ENCODE results near the gene ZNF281.
A peak's percentile ranks its signal among the peaks of the same experiment; 100 is the strongest.
"Not testable (repeated sequence)": the region's sequence is repeated elsewhere in the genome, so short reads cannot be mapped to it uniquely, and the experiment has no call there.

ZNF281 gene

GRCh38 chr1:200364831-200365230, 45.0 kb downstream of the ZNF281 start:
- H3K9me3 Mint-ChIP-seq, result no peaks in the 10 kb centered on the region
- H3K4me1 Mint-ChIP-seq, result no peaks in the 10 kb centered on the region
- H3K36me3 Mint-ChIP-seq (ENCODE audit: insufficient read depth), result peaks cover 2% of the 10 kb centered on the region
- DNase-seq (ENCODE audit: low spot score in 2 of 2), result no peak
- ATAC-seq (replicated peaks; ENCODE audit: extremely low read depth, poor library complexity, severe bottlenecking), result no peak
- H3K27me3 Mint-ChIP-seq, result no peaks in the 10 kb centered on the region
- H3K27ac Mint-ChIP-seq (ENCODE audit: low read depth), result no peak overlapping the region
- no peak overlapping the region for H3K4me3 Mint-ChIP-seq

- ATAC-seq (replicated peaks; ENCODE audit: extremely low read depth, poor library complexity, severe bottlenecking), result no peak
- no peaks in the 10 kb centered on the region for H3K4me1 Mint-ChIP-seq
- no peaks in the 10 kb centered on the region for H3K9me3 Mint-ChIP-seq
- H3K27ac Mint-ChIP-seq (ENCODE audit: low read depth), result no peak overlapping the region
- no peaks in the 10 kb centered on the region for H3K36me3 Mint-ChIP-seq (ENCODE audit: insufficient read depth)
- H3K4me3 Mint-ChIP-seq, result no peak overlapping the region
- DNase-seq (ENCODE audit: low spot score in 2 of 2), result no peak
- no peaks in the 10 kb centered on the region for H3K27me3 Mint-ChIP-seq
These were observed 45.6 kb downstream of the ZNF281 start for GRCh38 chr1:200364091-200364759.

GRCh38 chr1:200363264-200363933, 46.4 kb downstream of the ZNF281 start:
- ATAC-seq (replicated peaks; ENCODE audit: extremely low read depth, poor library complexity, severe bottlenecking) (no peak), DNase-seq (ENCODE audit: low spot score in 2 of 2) (no peak)
- Mint-ChIP-seq H3K27me3 (no peaks in the 10 kb centered on the region), H3K4me1 (no peaks in the 10 kb centered on the region), H3K27ac (ENCODE audit: low read depth) (no peak overlapping the region), H3K9me3 (no peaks in the 10 kb centered on the region), H3K4me3 (no peak overlapping the region), H3K36me3 (ENCODE audit: insufficient read depth) (no peaks in the 10 kb centered on the region)

- H3K4me3 Mint-ChIP-seq, result no peak overlapping the region
- ATAC-seq (replicated peaks; ENCODE audit: extremely low read depth, poor library complexity, severe bottlenecking) (no peak), DNase-seq (ENCODE audit: low spot score in 2 of 2) (no peak)
- no peaks in the 10 kb centered on the region for H3K36me3 Mint-ChIP-seq (ENCODE audit: insufficient read depth)
- H3K4me1 Mint-ChIP-seq, result no peaks in the 10 kb centered on the region
- no peaks in the 10 kb centered on the region for H3K27me3 Mint-ChIP-seq
- no peaks in the 10 kb centered on the region for H3K9me3 Mint-ChIP-seq
- no peak overlapping the region for H3K27ac Mint-ChIP-seq (ENCODE audit: low read depth)
These were observed 47.4 kb downstream of the ZNF281 start for GRCh38 chr1:200362421-200362820.

GRCh38 chr1:200359610-200360163, 50.1 kb downstream of the ZNF281 start:
- no peaks in the 10 kb centered on the region for H3K27me3 Mint-ChIP-seq
- H3K9me3 Mint-ChIP-seq, result no peaks in the 10 kb centered on the region
- H3K36me3 Mint-ChIP-seq (ENCODE audit: insufficient read depth), result no peaks in the 10 kb centered on the region
- peaks cover 10% of the 10 kb centered on the region for H3K4me1 Mint-ChIP-seq
- no peak overlapping the region for H3K27ac Mint-ChIP-seq (ENCODE audit: low read depth)
- DNase-seq (ENCODE audit: low spot score in 2 of 2) (no peak), ATAC-seq (replicated peaks; ENCODE audit: extremely low read depth, poor library complexity, severe bottlenecking) (no peak)
- H3K4me3 Mint-ChIP-seq, result no peak overlapping the region

GRCh38 chr1:200357925-200358324, 51.9 kb downstream of the ZNF281 start:
- not testable (repeated sequence) for H3K9me3 Mint-ChIP-seq; H3K27me3 Mint-ChIP-seq; H3K27ac Mint-ChIP-seq (ENCODE audit: low read depth); H3K4me3 Mint-ChIP-seq; H3K36me3 Mint-ChIP-seq (ENCODE audit: insufficient read depth); ATAC-seq (replicated peaks; ENCODE audit: extremely low read depth, poor library complexity, severe bottlenecking); DNase-seq (ENCODE audit: low spot score in 2 of 2)
- H3K4me1 Mint-ChIP-seq, result peaks cover 16% of the 10 kb centered on the region

GRCh38 chr1:200355801-200356200, 54.0 kb downstream of the ZNF281 start:
- ATAC-seq (replicated peaks; ENCODE audit: extremely low read depth, poor library complexity, severe bottlenecking), result no peak
- Mint-ChIP-seq H3K27me3 (no peaks in the 10 kb centered on the region), H3K9me3 (no peaks in the 10 kb centered on the region), H3K27ac (ENCODE audit: low read depth) (peak overlapping the region; percentile 3), H3K36me3 (ENCODE audit: insufficient read depth) (peaks cover 2% of the 10 kb centered on the region), H3K4me3 (no peak overlapping the region), H3K4me1 (peaks cover 31% of the 10 kb centered on the region)
- DNase-seq (ENCODE audit: low spot score in 2 of 2), result no peak

All from central memory CD8-positive, alpha-beta T cell (primary cell).